Measurements from ENCODE around the gene RAI1.
"Not testable (repeated sequence)": the region's sequence is repeated elsewhere in the genome, so short reads cannot be mapped to it uniquely, and the experiment has no call there.

RAI1 gene

GRCh38 chr17:17681187-17681743 is at the start of gene RAI1:
TSS of gene RAI1 (plus strand) at chr17:17681458. CDS start at chr17:17792949, 111,491 bp downstream.
- peak; percentile 38 to 57 for DNase-seq

GRCh38 chr17:17632690-17633089 is 48.6 kb upstream of the RAI1 start:
- DNase-seq, result not testable (repeated sequence)

- DNase-seq, result no peak
Measured at GRCh38 chr17:17633310-17633709, 47.9 kb upstream of the RAI1 start.

GRCh38 chr17:17635126-17635525 is 46.1 kb upstream of the RAI1 start:
- no peak for DNase-seq

GRCh38 chr17:17635537-17636271 is 45.6 kb upstream of the RAI1 start:
- DNase-seq, result not testable (repeated sequence)

GRCh38 chr17:17636272-17636885 is 44.9 kb upstream of the RAI1 start:
- no peak for DNase-seq

GRCh38 chr17:17638467-17638866 is 42.8 kb upstream of the RAI1 start:
- DNase-seq, result no peak

GRCh38 chr17:17639661-17640270 is 41.5 kb upstream of the RAI1 start:
- DNase-seq, result not testable (repeated sequence)

GRCh38 chr17:17641621-17642409 is 39.4 kb upstream of the RAI1 start:
- DNase-seq, result peak; percentile 58 to 80

GRCh38 chr17:17645148-17645547 is 36.1 kb upstream of the RAI1 start:
- DNase-seq, result not testable (repeated sequence)

GRCh38 chr17:17645961-17646360 is 35.3 kb upstream of the RAI1 start:
- no peak for DNase-seq

GRCh38 chr17:17647524-17648178 is 33.6 kb upstream of the RAI1 start:
- no peak for DNase-seq

GRCh38 chr17:17648762-17649161 is 32.5 kb upstream of the RAI1 start:
- no peak for DNase-seq

GRCh38 chr17:17650959-17651358 is 30.3 kb upstream of the RAI1 start:
- no peak for DNase-seq

GRCh38 chr17:17653343-17653742 is 27.9 kb upstream of the RAI1 start:
- DNase-seq, result no peak

GRCh38 chr17:17659340-17659739 is 21.9 kb upstream of the RAI1 start:
- DNase-seq, result no peak

GRCh38 chr17:17661134-17661533 is 20.1 kb upstream of the RAI1 start:
- no peak for DNase-seq

GRCh38 chr17:17661834-17662385 is 19.3 kb upstream of the RAI1 start:
- no peak for DNase-seq

- DNase-seq, result peak in 1 of 2 donors; percentile 15
Measured at GRCh38 chr17:17663160-17664063, 17.8 kb upstream of the RAI1 start.

GRCh38 chr17:17664064-17664452 is 17.2 kb upstream of the RAI1 start:
- no peak for DNase-seq

GRCh38 chr17:17665255-17665654 is 16.0 kb upstream of the RAI1 start:
- DNase-seq, result no peak

Data from hippocampal formation (tissue), 2 donors.